HEK293 (cell line): ENCODE data around the gene FBP1.
A peak's percentile ranks its signal among the peaks of the same experiment; 100 is the strongest.

Source experiments
- CTCF ChIA-PET: fragments of 350-600 bp; formaldehyde crosslinking; extraction: SDS; loops from one replicate; lab custom pipeline; 2021; ENCODE audit warnings: antibody characterized with exemption; lab: Yijun Ruan, JAX
- POLR2A ChIA-PET: fragments of 300-600 bp; formaldehyde crosslinking; extraction: SDS; loops from one replicate; lab custom pipeline; 2020; ENCODE audit warnings: antibody characterized with exemption, inconsistent platforms; lab: Yijun Ruan, JAX
- H3K27ac ChIP-seq: fragments of 200-500 bp; sonication (Bioruptor generic); 2 replicates; pipeline ENCODE4 v1.5.1; 2014; ENCODE audit warnings: low read depth, low read length, control low read depth, inconsistent platforms; ENCODE audit errors: extremely low read depth
- H3K36me3 ChIP-seq, 2 experiments: fragments of 200-500 bp in 1 of 2; sonication (Bioruptor generic) in 1 of 2; 1 replicate in 1 of 2; 2 replicates in 1 of 2; pipeline ENCODE4 v1.5.1; 2014 to 2017; ENCODE audit warnings: inconsistent platforms in 2 of 2, low read length in 2 of 2; ENCODE audit not compliant: control insufficient read depth in 2 of 2, insufficient read depth in 1 of 2
- H3K4me1 ChIP-seq: fragments of 200-500 bp; sonication (Bioruptor generic); 2 replicates; pipeline ENCODE4 v1.5.1; 2014; ENCODE audit warnings: mild to moderate bottlenecking, low read length, inconsistent platforms; ENCODE audit not compliant: control insufficient read depth, insufficient read depth
- H3K4me3 ChIP-seq: 2 replicates; pipeline ENCODE4 v1.5.1; 2011; ENCODE audit warnings: low read depth, mild to moderate bottlenecking, control low read depth, low read length, moderate library complexity
- H3K9me3 ChIP-seq: fragments of 200-500 bp; sonication (Bioruptor generic); 2 replicates; pipeline ENCODE4 v1.5.1; 2014; ENCODE audit warnings: low read depth, low read length, inconsistent platforms; ENCODE audit not compliant: control insufficient read depth, insufficient read depth
- GLI2 ChIP-seq: fragments of 450-650 bp; formaldehyde crosslinking; IDR thresholded peaks from 2 replicates; pipeline ENCODE4; 2017; ENCODE audit warnings: missing biosample characterization, missing genetic modification characterization, low read depth, borderline replicate concordance
- GLIS1 ChIP-seq: fragments of 450-650 bp; formaldehyde crosslinking; IDR thresholded peaks from 2 replicates; pipeline ENCODE4 v1.5.1; 2016; ENCODE audit warnings: missing biosample characterization, missing genetic modification characterization
- KLF8 ChIP-seq: fragments of 450-650 bp; formaldehyde crosslinking; IDR thresholded peaks from 2 replicates; pipeline ENCODE4 v1.5.1; 2016; ENCODE audit warnings: missing biosample characterization, missing genetic modification characterization
- PRDM10 ChIP-seq: fragments of 450-650 bp; formaldehyde crosslinking; IDR thresholded peaks from 2 replicates; pipeline ENCODE4 v1.5.1; 2016; ENCODE audit warnings: missing biosample characterization, missing genetic modification characterization
- TSHZ1 ChIP-seq: fragments of 450-650 bp; formaldehyde crosslinking; IDR thresholded peaks from 2 replicates; pipeline ENCODE4 v1.5.1; 2016; ENCODE audit warnings: missing biosample characterization, missing genetic modification characterization, borderline replicate concordance
- ZBTB17 ChIP-seq: fragments of 450-650 bp; formaldehyde crosslinking; IDR thresholded peaks from 2 replicates; pipeline ENCODE4 v1.5.1; 2016; ENCODE audit warnings: missing biosample characterization, missing genetic modification characterization
- ZEB2 ChIP-seq: fragments of 450-650 bp; formaldehyde crosslinking; IDR thresholded peaks from 2 replicates; pipeline ENCODE4 v1.5.1; 2016; ENCODE audit warnings: missing biosample characterization, missing genetic modification characterization
- ZFP69B ChIP-seq: fragments of 450-650 bp; formaldehyde crosslinking; IDR thresholded peaks from 2 replicates; pipeline ENCODE4 v1.5.1; 2016; ENCODE audit warnings: missing biosample characterization, missing genetic modification characterization
- ZNF274 ChIP-seq, 2 experiments: fragments of 200-500 bp in 1 of 2; fragments of 450-650 bp in 1 of 2; sonication (Bioruptor generic) in 1 of 2; formaldehyde crosslinking in 1 of 2; IDR thresholded peaks; 2 replicates each; pipeline versions ENCODE4 v1.5.1 to v1.6.1; 2014 to 2016; ENCODE audit warnings: borderline replicate concordance in 1 of 2, inconsistent platforms in 1 of 2, low read length in 1 of 2, missing biosample characterization in 1 of 2, missing genetic modification characterization in 1 of 2
- ZNF324 ChIP-seq: fragments of 450-650 bp; formaldehyde crosslinking; IDR thresholded peaks from 2 replicates; pipeline ENCODE4 v1.5.1; 2016; ENCODE audit warnings: missing biosample characterization, missing genetic modification characterization
- ZNF335 ChIP-seq: fragments of 450-650 bp; formaldehyde crosslinking; conservative IDR thresholded peaks from 2 replicates; pipeline ENCODE4 v1.5.1; 2016; ENCODE audit warnings: missing biosample characterization, missing genetic modification characterization
- ZNF341 ChIP-seq: fragments of 450-650 bp; formaldehyde crosslinking; IDR thresholded peaks from 2 replicates; pipeline ENCODE4; 2016; ENCODE audit warnings: low read depth, missing biosample characterization, missing genetic modification characterization
- ZNF362 ChIP-seq: fragments of 450-650 bp; formaldehyde crosslinking; IDR thresholded peaks from 2 replicates; pipeline ENCODE4 v1.5.1; 2016; ENCODE audit warnings: missing biosample characterization, missing genetic modification characterization
- ZNF394 ChIP-seq: fragments of 450-650 bp; formaldehyde crosslinking; IDR thresholded peaks from 2 replicates; pipeline ENCODE4 v1.5.1; 2016; ENCODE audit warnings: missing biosample characterization, missing genetic modification characterization, mild to moderate bottlenecking, moderate library complexity, borderline replicate concordance
- ZNF488 ChIP-seq: fragments of 450-650 bp; formaldehyde crosslinking; IDR thresholded peaks from 2 replicates; pipeline ENCODE4 v1.5.1; 2016; ENCODE audit warnings: missing biosample characterization, missing genetic modification characterization
- ZNF501 ChIP-seq: fragments of 450-650 bp; formaldehyde crosslinking; IDR thresholded peaks from 2 replicates; pipeline ENCODE4 v1.5.1; 2016; ENCODE audit warnings: missing biosample characterization, missing genetic modification characterization
- ZNF548 ChIP-seq: fragments of 450-650 bp; formaldehyde crosslinking; IDR thresholded peaks from 2 replicates; pipeline ENCODE4 v1.5.1; 2016; ENCODE audit warnings: missing biosample characterization, missing genetic modification characterization
- ZNF621 ChIP-seq: fragments of 450-650 bp; formaldehyde crosslinking; IDR thresholded peaks from 2 replicates; pipeline ENCODE4 v1.5.1; 2017; ENCODE audit warnings: missing biosample characterization, missing genetic modification characterization
- ZNF626 ChIP-seq: fragments of 450-650 bp; sonication (Bioruptor Pico); formaldehyde crosslinking; IDR thresholded peaks from 2 replicates; pipeline ENCODE4 v1.5.1; 2018; ENCODE audit warnings: missing biosample characterization, missing genetic modification characterization, inconsistent platforms
- ZNF692 ChIP-seq: fragments of 450-650 bp; formaldehyde crosslinking; IDR thresholded peaks from 2 replicates; pipeline ENCODE4 v1.5.1; 2016; ENCODE audit warnings: missing biosample characterization, missing genetic modification characterization
- ZNF843 ChIP-seq: fragments of 450-650 bp; formaldehyde crosslinking; IDR thresholded peaks from 2 replicates; pipeline ENCODE4 v1.5.1; 2016; ENCODE audit warnings: missing biosample characterization, missing genetic modification characterization

Gene FBP1

DNA sequence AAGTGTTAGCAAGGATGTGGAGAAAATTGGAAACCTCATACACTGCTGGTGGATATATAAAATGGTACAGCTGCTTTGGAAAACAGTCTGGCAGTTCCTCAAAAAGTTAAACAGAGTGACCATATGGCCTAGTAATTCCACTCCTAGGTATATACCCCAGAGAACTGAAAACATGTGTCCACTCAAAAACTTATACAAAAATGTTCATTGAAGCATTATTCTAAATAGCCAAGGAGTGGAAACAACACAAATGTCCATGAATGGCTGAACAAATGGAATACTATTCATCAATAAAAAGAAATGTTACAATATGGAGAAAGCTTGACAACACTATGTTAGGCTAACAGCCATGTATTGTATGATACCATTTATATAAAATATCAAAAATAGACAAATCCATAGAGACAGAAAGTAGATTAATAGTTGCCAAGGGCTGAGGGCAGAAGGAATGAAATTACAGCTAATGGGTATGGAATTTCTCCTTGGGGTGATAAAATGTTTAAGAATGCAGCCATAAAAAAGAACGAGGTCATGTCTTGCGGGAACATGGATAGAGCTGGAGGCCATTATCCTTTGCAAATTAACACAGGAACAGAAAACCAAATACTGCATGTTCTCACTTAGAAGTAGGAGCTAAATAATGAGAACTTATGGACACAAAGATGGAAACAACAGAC, 33.6 kb upstream of the FBP1 start:
- Histone ChIP-seq H3K27ac (no peak overlapping the region), H3K4me1 (no peaks in the 10 kb centered on the region), H3K4me3 (no peak overlapping the region), H3K9me3 (no peaks in the 10 kb centered on the region), H3K36me3 (no peaks in the 10 kb centered on the region)
- CTCF ChIA-PET = interaction anchor here (0.7 to 1.3 kb wide), 6 partner anchors 8 to 459 kb away, joined by 3 to 6 read pairs (median 4); no protein-coding TSS in a partner anchor
- TF ChIP-seq ZNF324 (tag by site-specific recombination) (no peak), GLI2 (tag by site-specific recombination) (no peak), ZNF394 (tag by site-specific recombination) (no peak), ZNF501 (tag by site-specific recombination) (no peak), ZNF626 (tag by site-specific recombination) (no peak), ZNF488 (tag by site-specific recombination) (no peak), ZNF621 (tag by site-specific recombination) (no peak), ZNF548 (tag by site-specific recombination) (no peak)
- POLR2A ChIA-PET = no interaction called here

- POLR2A ChIA-PET = interaction anchor here (0.7 to 1.3 kb wide), 7 partner anchors 19 to 499 kb away, joined by 3 to 11 read pairs (median 4); no protein-coding TSS in a partner anchor
- no peak overlapping the region for H3K4me3 ChIP-seq
- no peaks in the 10 kb centered on the region for H3K9me3 ChIP-seq
- H3K27ac ChIP-seq = peak overlapping the region; percentile 52; the same call in 1 of the 2 replicates
- no peaks in the 10 kb centered on the region for H3K36me3 ChIP-seq
- CTCF ChIA-PET = interaction anchor here (0.5 to 6.0 kb wide), 29 partner anchors 11 to 1756 kb away, joined by 3 to 90 read pairs (median 4); no protein-coding TSS in a partner anchor
- H3K4me1 ChIP-seq = no peaks in the 10 kb centered on the region
- TF ChIP-seq TSHZ1 (tag by site-specific recombination) = no peak
- 0 out of 2 replicates have a peak, but pooled peaks have one; percentile 15 for TF ChIP-seq ZNF341 (tag by site-specific recombination)
- peak; percentile 46 for TF ChIP-seq ZBTB17 (tag by site-specific recombination)
- TF ChIP-seq PRDM10 = peak; percentile 62
- no peak for TF ChIP-seq ZEB2 (tag by site-specific recombination)
- TF ChIP-seq ZNF335 (tag by site-specific recombination) = peak; percentile 97
- TF ChIP-seq ZNF274 (IDR thresholded peaks at IDR 0.05; ENCODE audit: low read length) = no peak
- no peak for TF ChIP-seq ZNF274 (tag by site-specific recombination; IDR thresholded peaks at IDR 0.05; ENCODE audit: borderline replicate concordance)
- TF ChIP-seq KLF8 (tag by site-specific recombination) = peak; percentile 16; the same call in 1 of the 2 replicates
- peak; percentile 66 for TF ChIP-seq ZNF362 (tag by site-specific recombination)
- no peak for TF ChIP-seq ZFP69B (tag by site-specific recombination)
- 0 out of 2 replicates have a peak, but pooled peaks have one; percentile 17 for TF ChIP-seq ZNF843 (tag by site-specific recombination)
- TF ChIP-seq ZNF692 = 0 out of 2 replicates have a peak, but pooled peaks have one; percentile 22
- peak; percentile 13; the same call in 1 of the 2 replicates for TF ChIP-seq GLIS1 (tag by site-specific recombination)
Observed at GRCh38 chr9:94668928-94669729, 29.8 kb upstream of the FBP1 start.
